ENCODE measurements around the gene TTC23.

- TF ChIP-seq TAF1 (IDR thresholded peaks at IDR 0.05; ENCODE audit: low read depth) (no peak), FOXM1 (IDR thresholded peaks at IDR 0.05; ENCODE audit: borderline replicate concordance, low read depth) (no peak), CEBPB (IDR thresholded peaks at IDR 0.05) (no peak), REST (IDR thresholded peaks at IDR 0.05; ENCODE audit: low read depth) (no peak), EP300 (IDR thresholded peaks at IDR 0.05; ENCODE audit: borderline replicate concordance) (no peak), YY1 (IDR thresholded peaks at IDR 0.05; ENCODE audit: low read depth) (no peak), NFIC (IDR thresholded peaks at IDR 0.05) (no peak), TEAD4 (IDR thresholded peaks at IDR 0.05) (no peak), ZBTB7A (IDR thresholded peaks at IDR 0.05; ENCODE audit: low read depth) (no peak)
- TF ChIP-seq, protein P1, sequence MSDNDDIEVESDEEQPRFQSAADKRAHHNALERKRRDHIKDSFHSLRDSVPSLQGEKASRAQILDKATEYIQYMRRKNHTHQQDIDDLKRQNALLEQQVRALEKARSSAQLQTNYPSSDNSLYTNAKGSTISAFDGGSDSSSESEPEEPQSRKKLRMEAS (IDR thresholded peaks at IDR 0.05) = no peak
These were observed 106.8 kb downstream of the TTC23 start for GRCh38 chr15:99142562-99142961.
